ENCODE results near the gene GSAP. TPM values are rescaled to one million over a fixed set of nuclear protein-coding genes. Genes with fewer than 3 reads are reported as not detected.
A peak's percentile ranks its signal among the peaks of the same experiment; 100 is the strongest.

GSAP gene
- total RNA-seq, 1 donor from 2014 or later, result 1.9 TPM

GRCh38 chr7:77309714-77310220 lies 106.4 kb downstream of the GSAP start:
- Mint-ChIP-seq H3K4me1 (ENCODE audit: unreplicated experiment) (peaks cover 6% of the 10 kb centered on the region), H3K9me3 (ENCODE audit: unreplicated experiment) (no peaks in the 10 kb centered on the region), H3K27ac (ENCODE audit: unreplicated experiment) (no peak overlapping the region), H3K36me3 (ENCODE audit: low read depth, unreplicated experiment) (no peaks in the 10 kb centered on the region), H3K4me3 (ENCODE audit: unreplicated experiment) (no peak overlapping the region), H3K27me3 (ENCODE audit: unreplicated experiment) (no peaks in the 10 kb centered on the region)
- no peak for TF ChIP-seq CTCF (IDR thresholded peaks at IDR 0.05; ENCODE audit: unreplicated experiment)
- DNase-seq (ENCODE audit: low spot score), result no peak

- H3K4me1 Mint-ChIP-seq (ENCODE audit: unreplicated experiment), result peaks cover 6% of the 10 kb centered on the region
- no peaks in the 10 kb centered on the region for H3K36me3 Mint-ChIP-seq (ENCODE audit: low read depth, unreplicated experiment)
- DNase-seq (ENCODE audit: low spot score), result no peak
- no peak overlapping the region for H3K4me3 Mint-ChIP-seq (ENCODE audit: unreplicated experiment)
- no peaks in the 10 kb centered on the region for H3K27me3 Mint-ChIP-seq (ENCODE audit: unreplicated experiment)
- no peak overlapping the region for H3K27ac Mint-ChIP-seq (ENCODE audit: unreplicated experiment)
- no peaks in the 10 kb centered on the region for H3K9me3 Mint-ChIP-seq (ENCODE audit: unreplicated experiment)
- TF ChIP-seq CTCF (IDR thresholded peaks at IDR 0.05; ENCODE audit: unreplicated experiment), result no peak
Observed at GRCh38 chr7:77308792-77309191, 107.4 kb downstream of the GSAP start.

- no peaks in the 10 kb centered on the region for H3K9me3 Mint-ChIP-seq (ENCODE audit: unreplicated experiment)
- H3K36me3 Mint-ChIP-seq (ENCODE audit: low read depth, unreplicated experiment), result no peaks in the 10 kb centered on the region
- H3K27me3 Mint-ChIP-seq (ENCODE audit: unreplicated experiment), result peaks cover 3% of the 10 kb centered on the region
Observed at GRCh38 chr7:77306231-77307067, 109.7 kb downstream of the GSAP start.

GRCh38 chr7:77295549-77295948 lies 120.6 kb downstream of the GSAP start:
- no peak for TF ChIP-seq CTCF (IDR thresholded peaks at IDR 0.05; ENCODE audit: unreplicated experiment)
- no peak for DNase-seq (ENCODE audit: low spot score)
- Mint-ChIP-seq H3K27ac (ENCODE audit: unreplicated experiment) (no peak overlapping the region), H3K9me3 (ENCODE audit: unreplicated experiment) (no peaks in the 10 kb centered on the region), H3K4me3 (ENCODE audit: unreplicated experiment) (no peak overlapping the region), H3K4me1 (ENCODE audit: unreplicated experiment) (no peaks in the 10 kb centered on the region), H3K36me3 (ENCODE audit: low read depth, unreplicated experiment) (no peaks in the 10 kb centered on the region), H3K27me3 (ENCODE audit: unreplicated experiment) (peaks cover 2% of the 10 kb centered on the region)

More at GRCh38 chr7:77306231-77307067, 109.7 kb downstream of the GSAP start:
- Mint-ChIP-seq H3K27ac (ENCODE audit: unreplicated experiment) (no peak overlapping the region), H3K4me3 (ENCODE audit: unreplicated experiment) (peak overlapping the region; percentile 47), H3K4me1 (ENCODE audit: unreplicated experiment) (peaks cover 6% of the 10 kb centered on the region)
- DNase-seq (ENCODE audit: low spot score), result no peak
- no peak for TF ChIP-seq CTCF (IDR thresholded peaks at IDR 0.05; ENCODE audit: unreplicated experiment)

- peak; percentile 10 for TF ChIP-seq CTCF (IDR thresholded peaks at IDR 0.05; ENCODE audit: unreplicated experiment)
- Mint-ChIP-seq H3K27ac (ENCODE audit: unreplicated experiment) (no peak overlapping the region), H3K4me3 (ENCODE audit: unreplicated experiment) (no peak overlapping the region), H3K36me3 (ENCODE audit: low read depth, unreplicated experiment) (peaks cover under 1% of the 10 kb centered on the region), H3K9me3 (ENCODE audit: unreplicated experiment) (no peaks in the 10 kb centered on the region), H3K4me1 (ENCODE audit: unreplicated experiment) (no peaks in the 10 kb centered on the region), H3K27me3 (ENCODE audit: unreplicated experiment) (peaks cover 2% of the 10 kb centered on the region)
- no peak for DNase-seq (ENCODE audit: low spot score)
Observed at GRCh38 chr7:77293046-77293445, 123.1 kb downstream of the GSAP start.

All from endothelial cell (in vitro differentiated cells).